HG02840 (cell line): ENCODE data around the gene ADAMTS10.
"Not testable (repeated sequence)": the region's sequence is repeated elsewhere in the genome, so short reads cannot be mapped to it uniquely, and the experiment has no call there.

Experiments used
- ATAC-seq: cut with Tn5 transposase; IDR thresholded peaks from one replicate; pipeline ENCODE4 v1.9.1; 2021; ENCODE audit warnings: mild to moderate bottlenecking, moderate library complexity, moderate number of reproducible peaks; ENCODE audit not compliant: unreplicated experiment, low FRiP score

ADAMTS10 gene

DNA sequence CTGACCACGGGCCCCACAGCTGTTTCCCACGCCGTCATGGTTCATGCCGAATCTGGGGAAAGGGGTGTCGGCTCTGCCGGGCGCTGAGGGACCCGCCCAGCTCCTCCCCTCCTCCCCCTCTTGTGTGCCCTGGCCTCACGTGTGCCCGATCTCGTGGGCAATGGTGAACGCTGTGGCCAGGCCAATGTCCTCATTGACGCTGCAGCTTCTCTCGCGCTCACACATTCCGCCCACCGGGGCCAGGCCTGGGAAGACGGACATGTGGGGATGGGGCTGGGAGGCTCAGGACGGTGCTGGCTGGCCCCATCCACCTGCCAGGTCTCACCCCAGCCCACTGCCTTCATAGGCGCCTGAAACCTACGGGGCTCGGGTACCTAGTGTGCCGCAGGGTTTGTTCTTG lies 14.3 kb downstream of the ADAMTS10 start:
- no peak for ATAC-seq

DNA sequence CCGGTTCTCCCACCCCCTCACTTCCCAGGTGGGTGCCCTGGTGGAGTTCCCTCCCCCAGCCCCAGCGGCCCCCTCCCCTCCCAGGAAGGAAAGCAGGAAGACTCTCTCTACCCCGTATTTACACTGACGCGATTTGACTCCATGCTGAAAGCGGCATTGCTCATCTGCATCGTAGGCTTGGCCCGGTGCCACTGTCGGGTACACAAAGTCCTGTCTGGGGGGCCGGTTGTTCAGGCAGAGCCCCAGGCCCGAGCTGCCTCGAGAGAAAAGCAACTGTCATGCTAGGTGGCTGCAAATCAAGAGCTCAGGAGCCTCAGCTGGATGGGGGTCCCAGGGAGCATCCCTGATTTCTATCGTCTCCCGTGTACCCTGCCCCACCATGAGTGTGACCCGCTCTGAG lies 14.9 kb downstream of the ADAMTS10 start:
- ATAC-seq = no peak

DNA sequence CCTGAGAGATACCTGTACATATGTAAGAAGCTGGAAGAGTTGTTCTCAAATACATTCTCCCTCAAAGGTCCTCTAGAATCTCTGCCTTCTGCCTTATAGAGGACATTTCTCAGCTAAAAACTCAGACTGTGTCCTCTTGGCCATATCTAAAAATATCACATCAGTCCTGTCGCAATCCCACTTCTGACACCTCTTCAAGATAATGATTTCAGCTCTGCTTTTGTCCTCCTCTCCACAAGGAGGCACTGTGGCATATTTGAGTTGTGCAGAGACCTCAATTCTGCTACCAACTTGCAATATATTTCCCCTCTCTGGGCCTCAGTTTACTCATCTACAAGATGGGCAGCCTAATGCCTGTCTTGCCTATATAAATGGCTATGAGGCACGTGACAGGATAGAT lies 16.6 kb downstream of the ADAMTS10 start:
- ATAC-seq = no peak

DNA sequence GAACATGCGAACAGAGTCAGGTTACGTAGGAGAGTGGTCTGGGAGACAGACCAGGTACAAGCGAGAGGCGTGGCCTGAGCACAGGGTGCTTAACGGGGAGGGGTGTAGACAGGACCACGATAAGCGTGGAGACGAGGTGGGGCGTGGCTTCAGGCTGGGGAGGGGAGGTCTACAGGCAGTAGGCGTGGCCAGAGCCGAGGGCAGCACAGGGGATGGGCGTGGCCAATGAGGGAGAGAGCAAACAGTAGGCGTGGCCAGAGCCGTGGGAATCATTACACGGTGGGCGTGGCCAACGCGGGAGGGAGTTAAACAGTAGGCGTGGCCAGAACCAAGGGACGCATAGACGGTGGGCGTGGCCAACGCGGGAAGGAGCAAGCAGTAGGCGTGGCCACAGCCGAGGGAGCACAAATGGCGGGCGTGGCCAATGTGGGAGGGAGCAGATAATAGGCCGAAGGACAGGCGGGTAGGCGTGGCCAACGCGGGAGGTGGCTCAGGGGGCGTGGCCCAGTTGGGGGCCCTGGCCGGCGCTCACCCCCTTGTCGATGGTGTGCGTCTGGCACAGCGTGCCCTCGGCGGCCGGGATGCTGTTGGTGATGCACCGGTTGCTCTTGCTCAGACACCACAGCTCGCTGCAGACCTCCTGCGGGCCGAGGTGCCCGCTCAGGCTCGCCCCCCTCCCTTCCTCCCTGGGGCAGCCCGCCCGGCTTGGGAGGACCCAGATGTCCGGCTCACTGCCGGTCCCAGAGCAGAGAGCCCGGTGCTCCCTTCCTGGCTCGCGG lies 18.1 kb downstream of the ADAMTS10 start:
- no peak for ATAC-seq

DNA sequence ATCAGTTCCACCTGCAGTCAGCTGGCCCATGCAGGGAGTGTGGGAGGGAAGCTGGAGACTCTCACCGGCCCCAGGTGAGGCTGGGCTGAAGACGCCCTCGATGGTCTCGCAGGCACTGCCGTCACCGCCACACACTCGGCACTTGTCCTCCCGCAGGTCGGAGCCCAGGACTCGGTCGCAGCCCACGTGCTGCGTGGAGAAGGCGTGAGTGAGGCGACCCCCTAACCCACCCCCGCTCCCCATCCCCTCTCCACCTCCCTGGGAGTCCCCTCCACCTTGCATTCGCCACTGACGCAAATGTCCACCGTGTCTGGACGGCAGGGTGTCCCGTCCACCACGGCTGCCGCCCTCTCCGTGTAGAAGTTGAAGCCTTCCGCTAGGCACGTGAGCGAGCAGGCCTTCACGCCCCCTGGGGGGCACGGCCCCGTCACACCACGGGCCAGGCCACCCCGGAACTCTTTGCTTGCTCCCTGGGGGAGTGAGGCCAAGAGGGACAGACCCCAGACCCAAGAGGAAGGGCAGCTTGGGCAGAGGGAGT lies 21.3 kb downstream of the ADAMTS10 start:
- no peak for ATAC-seq

DNA sequence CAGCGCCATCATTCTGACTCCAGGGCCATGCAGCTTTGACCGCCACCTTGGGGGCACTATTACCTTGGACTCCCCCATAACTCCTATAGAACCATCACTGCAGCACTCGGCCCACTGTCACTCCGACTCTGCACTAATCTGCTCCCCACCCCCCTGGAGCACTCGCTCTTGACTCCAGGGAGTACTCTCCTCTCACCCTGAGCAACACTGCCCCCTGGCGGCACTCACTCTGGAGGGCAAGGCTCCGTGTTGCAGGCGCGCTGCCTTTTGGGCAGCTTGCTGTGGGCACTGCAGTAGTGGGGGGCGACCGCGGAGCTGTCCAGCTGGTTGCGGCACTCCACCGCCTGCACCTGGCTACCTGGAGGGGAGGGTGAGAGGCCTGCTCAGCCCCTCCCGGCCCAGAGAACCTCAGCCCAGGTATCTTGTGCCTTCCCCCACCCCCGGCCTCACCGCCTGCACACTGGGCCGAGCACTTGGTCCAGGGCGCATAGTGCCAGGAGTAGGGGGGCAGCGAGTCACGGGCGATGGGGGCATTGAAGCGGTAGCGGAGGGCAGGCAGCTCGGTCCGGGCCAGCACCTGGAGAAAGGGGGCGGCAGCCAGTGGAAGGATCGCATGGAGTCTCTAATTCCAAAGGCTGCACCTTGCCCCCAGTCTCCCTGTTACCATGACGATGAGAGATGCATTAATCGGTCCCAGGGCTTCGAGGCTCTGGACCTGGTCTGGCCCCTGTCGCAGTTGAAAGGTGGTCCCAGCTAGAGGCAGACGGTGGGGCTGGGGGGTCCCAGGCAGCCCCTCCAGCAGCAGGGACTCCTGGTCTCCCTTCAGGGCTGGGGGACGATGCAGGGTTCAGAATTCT lies 24.4 kb downstream of the ADAMTS10 start:
- no peak for ATAC-seq

DNA sequence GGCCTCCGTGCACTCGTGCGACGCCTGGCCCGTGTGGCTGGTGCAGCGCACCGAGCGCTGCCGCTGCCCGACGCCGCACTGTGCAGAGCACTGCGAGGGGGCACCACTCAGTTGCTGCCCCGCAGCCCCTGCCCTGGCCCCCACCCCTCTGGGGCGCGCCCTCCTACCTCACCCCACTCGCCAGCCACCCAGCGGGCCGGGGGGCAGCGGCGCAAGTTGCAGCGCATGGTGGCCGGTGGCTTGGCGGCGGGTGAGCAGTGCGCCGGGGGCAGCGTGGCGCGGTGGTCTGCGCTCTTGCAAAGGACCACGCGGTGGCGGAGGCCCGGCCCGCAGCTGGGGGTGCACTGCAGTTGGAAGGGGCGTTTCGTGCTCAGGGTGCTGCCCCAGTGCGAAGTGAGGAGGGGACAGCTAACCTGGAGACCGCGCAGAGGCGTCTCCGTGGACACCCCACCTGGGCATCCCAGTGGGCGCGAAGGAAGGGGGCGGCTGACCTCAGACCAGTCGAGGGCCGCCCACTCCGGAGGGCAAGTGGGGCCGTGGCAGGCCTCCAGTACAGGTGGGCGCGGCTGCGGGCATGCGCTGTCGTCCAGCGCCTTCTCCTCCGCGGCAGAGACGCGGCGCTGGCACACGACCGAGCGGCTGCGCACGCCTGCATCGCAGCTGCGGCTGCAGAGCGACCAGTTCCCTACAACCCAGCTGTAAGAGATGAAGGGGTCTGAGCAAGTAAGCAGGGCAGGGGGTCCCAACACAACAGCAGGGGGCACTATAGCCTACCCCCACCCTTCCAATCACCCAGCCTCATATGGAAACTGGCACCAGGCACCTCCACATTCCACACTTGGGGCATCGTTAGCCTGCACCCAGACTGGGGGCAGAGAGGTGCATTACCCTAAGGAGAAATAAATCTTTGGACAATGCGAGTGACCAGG lies 25.3 kb downstream of the ADAMTS10 start:
- ATAC-seq = no peak

DNA sequence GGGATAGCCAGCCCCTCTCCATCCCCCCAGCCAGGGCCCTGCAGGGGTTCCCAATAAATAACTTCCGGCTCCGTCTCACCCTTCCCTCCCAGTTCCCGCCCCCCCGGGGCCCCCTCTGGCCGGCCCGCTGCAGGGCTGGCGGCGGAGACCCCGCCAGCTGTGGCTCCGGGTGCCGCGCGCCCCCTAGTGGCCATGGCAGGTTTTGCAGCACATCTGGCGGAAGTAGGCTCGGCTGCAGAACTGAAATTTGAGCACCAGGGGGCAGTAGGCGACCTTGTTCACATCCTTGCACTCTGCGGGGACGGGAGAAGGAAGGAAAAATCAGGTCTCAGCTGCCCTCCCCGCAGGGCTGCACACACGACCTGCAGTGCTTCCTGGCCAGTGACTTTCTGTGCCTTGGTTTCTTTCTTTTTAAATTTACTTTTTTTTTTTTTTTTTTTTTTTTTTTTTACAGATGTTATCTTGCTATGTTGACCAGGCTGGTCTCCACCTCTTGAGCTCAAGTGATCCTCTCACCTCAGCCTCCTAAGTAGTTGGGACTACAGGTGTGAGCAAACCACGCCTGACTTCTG lies 29.7 kb downstream of the ADAMTS10 start:
- no peak for ATAC-seq

DNA sequence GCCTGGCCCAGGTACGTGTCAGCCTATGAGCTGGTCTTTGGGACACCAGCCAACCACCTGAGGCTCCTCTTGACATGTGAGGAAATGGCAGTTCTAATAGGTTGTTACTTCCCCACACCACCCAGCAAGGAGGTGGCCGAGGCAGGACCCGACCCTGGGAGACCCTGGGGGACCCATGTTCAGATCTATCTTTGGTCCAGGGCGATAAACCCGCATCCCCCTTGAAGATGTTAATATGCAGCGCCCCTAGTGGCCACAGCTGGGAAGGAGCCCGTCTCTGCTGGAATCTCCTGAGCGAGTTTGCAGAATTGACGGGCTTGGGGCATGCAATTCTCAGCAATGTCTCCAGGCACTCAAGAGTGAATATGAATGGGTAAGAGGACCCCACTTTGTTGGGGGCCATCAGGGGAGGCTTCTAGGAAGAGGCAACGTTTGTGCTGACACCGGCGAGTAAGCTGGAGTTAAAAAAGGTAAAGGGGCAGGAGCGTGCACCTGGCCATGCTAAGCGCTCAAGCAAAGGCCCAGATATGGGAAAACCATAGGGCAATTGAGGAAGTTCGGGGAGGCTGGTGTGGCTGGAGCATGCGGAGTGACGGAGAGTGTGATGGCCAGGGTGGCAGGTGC lies 31.8 kb downstream of the ADAMTS10 start:
- ATAC-seq = no peak

DNA sequence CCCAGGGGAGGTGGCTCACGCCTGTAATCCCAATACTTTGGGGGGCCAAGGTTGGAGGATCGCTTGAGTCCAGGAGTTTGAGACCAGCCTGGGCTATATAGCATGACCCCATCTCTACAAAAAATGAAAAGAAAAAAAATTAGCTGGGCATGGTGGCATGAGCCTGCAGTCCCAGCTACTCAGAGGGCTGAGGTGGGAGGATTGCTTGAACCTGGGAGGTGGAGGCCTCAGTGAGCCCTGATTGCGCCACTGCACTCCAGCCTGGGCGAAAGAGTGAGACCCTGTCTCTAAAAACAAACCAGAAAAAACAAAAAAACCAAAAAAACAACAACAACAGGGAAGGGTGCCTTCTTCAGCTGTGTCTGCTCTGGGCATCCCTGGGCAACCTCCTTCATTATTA lies 32.8 kb downstream of the ADAMTS10 start:
- no peak for ATAC-seq

DNA sequence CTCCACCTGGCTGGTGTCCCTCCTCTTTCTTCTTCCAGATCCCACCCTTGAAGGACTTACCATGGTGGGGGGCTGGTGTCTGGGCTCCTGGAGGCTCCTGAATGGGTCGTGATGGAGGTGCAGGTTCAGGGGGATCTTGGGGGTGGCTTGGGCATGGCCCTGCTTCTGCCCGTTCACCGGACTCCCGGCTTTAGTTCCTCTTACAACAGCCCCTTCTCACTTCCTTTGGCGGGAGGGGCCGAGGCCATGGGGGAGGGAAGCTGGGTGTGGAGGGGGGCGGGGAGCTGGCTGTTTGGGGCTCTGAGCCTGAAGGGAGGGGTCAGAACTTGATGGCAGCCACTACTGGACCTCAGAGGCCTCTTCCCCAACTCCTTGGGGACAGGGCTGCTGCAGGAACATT lies 33.3 kb downstream of the ADAMTS10 start, which contains the start of gene MYO1F:
TSS of gene MYO1F (minus strand) at position 196 of the 400 bp plus-strand sequence. CDS start at position 63, 133 bp downstream.
- no peak for ATAC-seq

DNA sequence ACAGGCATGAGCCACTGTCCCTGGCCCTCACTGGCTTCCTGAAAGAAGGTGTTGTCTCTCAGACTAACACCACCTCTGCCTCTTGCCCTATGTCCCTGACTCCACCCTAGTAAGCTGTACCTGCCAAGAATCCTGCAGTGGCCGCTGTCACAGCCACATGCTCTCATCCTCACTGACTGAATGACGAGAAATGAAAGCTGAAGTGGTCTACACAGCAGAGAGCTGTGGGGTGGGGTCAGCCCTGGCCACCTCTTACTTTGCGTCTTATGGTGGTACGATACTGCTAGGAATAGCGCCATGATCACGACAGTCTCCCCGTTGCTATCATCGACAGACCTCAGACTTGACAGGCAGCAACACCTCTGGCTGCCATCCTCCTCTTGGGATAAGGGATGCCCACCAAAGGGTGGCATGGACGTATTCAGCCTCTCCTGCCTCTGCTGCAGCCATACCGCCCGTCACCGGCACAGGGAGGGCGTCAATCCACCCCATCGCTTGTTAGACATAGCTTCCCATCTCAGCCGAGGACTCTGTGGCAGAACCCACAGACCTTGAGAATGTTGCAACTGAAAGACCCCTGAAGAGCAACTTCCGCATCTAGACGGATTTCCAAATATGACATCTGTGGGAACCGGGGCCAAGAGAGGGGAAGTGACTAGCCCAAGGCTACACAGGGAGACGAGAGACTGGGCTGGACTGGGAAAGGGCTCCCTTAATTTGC lies 34.1 kb downstream of the ADAMTS10 start:
- no peak for ATAC-seq

DNA sequence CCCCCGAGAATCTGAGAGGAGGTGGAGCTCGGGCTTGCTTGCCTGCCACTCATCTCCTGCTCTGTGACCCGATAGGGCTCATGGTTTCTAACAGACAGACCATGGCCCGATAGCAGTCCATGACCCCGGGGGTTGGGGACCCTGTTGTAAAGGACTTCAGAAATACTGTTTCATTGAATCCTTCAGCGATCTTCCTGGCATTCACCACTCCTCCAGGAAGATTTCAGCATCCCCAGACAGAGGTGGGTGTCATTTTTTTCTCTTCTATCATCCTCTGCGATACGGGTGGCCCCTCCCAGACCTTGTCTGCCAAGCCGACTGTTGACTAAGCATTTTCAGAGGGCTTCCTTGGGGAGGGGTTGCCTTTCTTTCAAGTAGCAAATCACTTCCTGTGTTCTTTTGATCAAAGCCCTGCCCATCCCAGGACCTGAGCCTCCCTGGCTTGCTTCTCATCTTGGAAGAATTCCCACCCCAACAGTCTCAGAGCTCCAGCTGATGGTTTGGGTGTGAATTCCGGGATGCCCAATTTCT lies 35.0 kb downstream of the ADAMTS10 start:
- no peak for ATAC-seq

DNA sequence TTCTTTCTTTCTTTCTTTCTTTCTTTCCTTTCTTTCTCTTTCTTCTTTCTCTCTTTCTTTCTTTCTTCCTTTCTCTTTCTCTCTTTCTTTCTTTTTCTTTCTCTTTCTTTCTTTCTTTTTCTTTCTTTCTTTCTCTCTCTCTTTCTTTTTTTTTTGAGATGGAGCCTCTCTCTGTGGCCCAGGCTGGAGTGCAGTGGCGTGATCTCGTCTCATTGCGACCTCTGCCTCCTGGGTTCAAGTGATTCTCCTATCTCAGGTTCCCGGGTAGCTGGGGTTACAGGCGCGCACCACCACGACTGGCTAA lies 35.9 kb downstream of the ADAMTS10 start:
- ATAC-seq = not testable (repeated sequence)

DNA sequence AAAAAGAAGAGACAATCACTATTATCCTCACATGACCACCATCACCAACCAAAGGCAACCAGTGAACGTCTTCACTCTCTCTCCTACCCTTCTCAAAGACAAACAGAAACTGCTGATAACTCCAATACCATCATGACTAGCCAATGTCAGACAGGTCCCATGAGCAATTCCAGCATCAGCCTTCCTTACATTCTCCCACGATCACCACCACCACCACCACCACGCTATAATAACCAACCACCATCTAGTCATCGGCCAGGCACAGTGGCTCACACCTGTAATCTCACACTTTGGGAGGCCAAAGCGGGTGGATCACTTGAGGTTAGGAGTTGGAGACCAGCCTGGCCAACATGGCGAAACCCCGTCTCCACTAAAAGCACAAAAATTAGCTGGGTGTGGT lies 37.2 kb downstream of the ADAMTS10 start:
- ATAC-seq = no peak

DNA sequence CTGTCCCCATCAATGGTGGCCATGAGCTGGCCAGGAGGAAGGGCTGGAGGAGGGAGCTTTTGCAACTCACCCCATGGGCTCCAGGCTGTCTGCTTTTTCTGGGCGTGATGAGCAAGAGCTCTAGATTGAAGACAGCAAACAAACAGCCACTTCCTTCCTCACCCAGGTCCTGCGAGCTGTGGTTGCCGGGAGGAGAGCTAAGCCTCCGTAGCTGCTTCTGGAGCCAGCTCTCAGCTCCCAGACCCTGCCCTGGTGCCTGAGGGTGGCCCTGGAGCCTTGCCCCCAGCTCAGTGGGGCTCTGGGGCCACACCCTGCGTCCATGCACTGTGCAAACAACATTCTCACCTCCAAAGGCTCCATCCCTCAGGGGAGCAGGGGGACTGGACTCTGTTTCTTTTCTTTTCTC lies 39.5 kb downstream of the ADAMTS10 start:
- no peak for ATAC-seq

DNA sequence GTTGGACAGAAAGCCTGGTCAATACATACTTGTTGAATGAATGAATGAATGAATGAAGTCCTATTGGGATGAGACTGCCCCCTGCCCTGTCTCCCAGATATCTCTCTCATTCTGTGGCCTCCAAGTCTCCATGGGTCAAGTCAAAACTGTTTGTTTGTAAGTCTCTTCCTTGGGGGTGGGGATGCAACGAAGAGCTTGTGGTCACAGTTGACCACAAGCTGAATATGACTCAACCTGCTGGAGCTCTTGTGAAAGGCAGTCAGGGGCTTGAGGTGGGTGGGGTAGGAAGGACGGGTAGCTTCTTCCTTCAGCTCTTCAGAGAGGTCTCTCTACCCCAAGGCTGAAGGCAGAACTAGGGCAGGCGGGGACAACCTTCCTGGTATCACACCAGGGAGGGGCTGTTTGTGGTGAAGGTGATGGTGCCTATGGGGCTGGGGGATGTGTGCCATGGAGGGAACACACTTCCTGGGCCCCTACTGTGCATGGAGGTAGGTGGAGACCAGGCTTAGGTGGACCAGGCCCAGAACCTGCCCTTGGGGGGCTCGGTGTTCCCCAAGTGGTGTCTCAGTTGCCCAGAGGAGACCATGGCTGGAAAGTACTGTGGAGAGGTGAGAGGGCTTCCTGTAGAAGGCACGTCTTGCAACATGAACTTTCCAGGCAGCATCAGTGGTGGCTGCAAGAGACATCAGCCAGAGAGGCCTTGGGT lies 41.3 kb downstream of the ADAMTS10 start:
- peak; percentile 54 for ATAC-seq

DNA sequence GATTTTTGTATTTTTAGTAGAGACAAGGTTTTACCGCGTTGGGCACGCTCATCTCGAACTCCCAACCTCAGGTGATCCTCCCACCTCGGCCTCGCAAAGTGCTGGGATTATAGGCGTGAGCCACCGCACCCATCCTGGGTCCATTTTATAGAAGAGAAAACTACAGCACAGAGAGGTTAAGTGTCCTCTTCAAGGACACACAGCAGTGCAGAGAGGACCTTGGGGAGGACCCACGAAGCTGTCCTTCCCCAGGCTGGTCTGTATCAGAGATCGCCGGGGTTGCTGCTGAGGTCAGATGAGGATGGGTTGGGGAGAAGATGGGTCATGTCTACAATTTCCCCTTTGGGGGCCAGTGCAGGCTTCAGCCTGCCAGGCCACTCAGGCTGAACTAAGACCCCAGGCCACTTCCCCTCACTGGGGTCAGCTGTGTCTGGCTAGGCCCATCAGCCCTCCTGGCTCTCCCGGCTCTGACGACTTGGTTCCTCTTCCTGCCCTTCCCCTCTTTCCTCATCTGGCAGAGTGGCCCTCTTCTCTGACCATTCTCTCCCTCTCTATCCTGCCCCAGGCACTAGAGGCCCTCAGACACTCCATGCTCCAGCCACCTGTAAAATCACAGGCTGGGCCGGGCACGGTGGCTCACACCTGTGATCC lies 42.9 kb downstream of the ADAMTS10 start:
- no peak for ATAC-seq
